Activated CD4-positive, alpha-beta T cell treated with anti-CD3 and anti-CD28 coated beads, Interleukin-2, amount 50 U/mL, for 24 hours (primary cell): ENCODE results near the gene PARD6B.
"Not testable (repeated sequence)": the region's sequence is repeated elsewhere in the genome, so short reads cannot be mapped to it uniquely, and the experiment has no call there.

Source experiments
- DNase-seq, 2 donors: peaks; one replicate each; pipeline ENCODE4 v3.0.0-alpha.2; 2020; ENCODE audit warnings: low read depth in 1 of 2, low spot score in 1 of 2

Gene PARD6B

DNA sequence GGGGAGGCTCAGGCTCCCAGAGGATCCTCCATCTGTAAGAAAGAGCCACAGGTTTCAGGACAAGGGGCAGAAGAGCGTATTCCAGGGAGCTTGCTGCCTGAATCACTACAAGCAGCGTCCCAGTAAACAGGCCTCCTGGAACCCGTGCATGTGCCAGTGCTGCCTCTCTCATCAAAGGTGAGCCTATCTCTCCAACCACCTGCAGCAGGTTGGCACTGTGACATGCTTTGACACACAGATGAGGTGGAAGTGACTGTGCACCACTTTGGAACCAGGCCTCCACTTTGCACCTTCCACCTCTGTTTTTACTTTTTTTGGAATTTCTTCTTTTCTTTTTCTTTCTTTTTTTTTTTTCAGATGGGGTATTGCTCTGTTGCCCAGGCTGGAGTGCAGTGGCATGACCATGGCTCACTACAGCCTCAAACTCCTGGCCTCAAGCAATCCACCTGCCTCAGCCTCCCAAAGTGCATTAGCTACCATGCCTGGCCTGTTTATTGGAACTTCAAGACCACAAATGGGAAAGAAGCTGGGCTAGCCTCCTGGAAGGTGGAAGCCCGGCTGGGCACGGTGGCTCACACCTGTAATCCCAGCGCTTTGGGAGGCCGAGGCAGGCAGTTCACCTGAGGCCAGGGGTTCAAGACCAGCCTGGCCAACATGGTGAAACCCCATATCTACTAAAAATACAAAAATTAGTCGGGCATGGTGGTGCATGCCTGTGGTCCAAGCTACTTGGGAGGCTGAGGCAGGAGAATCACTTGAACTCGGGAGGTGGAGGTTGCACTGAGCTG is 27.5 kb upstream of the PARD6B start:
- not testable (repeated sequence) for DNase-seq

DNA sequence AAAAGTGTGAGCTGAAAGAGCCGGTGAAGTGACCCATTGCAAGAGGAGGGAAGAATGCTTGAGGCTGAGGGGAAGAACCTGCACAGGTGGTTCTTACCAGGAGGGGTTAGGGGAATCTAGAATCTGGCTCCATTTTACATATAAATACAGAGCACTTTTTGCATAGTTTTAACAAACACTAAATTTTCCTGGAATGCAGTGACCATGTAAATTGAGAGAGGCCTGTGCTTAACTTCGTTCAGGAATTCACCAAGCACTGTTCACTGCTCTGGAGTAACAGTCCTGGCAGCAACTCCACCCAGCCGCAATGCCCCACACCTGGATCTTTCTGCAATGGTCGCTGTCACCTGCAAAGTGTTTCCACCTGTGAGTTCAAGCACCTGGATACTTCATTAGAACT is 26.9 kb upstream of the PARD6B start:
- DNase-seq = no peak

DNA sequence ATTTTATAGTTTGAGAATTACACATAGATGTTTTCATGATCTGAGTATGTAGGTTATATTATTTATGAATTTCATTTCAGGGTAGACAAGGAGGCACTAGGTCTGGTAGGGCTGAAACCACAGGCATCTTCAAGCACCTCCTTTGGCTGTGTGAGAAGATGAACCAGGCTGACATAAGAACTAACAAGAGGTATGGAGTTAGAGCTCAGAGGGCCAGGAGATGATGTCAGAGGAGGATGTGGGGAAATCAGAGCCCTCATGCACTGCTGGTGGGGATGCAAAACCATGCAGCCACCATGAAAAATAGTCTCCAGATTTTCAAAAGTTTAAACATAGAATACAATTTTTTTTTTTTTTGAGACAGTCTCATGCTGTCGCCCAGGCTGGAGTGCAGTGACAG is 26.4 kb upstream of the PARD6B start:
- DNase-seq = no peak

DNA sequence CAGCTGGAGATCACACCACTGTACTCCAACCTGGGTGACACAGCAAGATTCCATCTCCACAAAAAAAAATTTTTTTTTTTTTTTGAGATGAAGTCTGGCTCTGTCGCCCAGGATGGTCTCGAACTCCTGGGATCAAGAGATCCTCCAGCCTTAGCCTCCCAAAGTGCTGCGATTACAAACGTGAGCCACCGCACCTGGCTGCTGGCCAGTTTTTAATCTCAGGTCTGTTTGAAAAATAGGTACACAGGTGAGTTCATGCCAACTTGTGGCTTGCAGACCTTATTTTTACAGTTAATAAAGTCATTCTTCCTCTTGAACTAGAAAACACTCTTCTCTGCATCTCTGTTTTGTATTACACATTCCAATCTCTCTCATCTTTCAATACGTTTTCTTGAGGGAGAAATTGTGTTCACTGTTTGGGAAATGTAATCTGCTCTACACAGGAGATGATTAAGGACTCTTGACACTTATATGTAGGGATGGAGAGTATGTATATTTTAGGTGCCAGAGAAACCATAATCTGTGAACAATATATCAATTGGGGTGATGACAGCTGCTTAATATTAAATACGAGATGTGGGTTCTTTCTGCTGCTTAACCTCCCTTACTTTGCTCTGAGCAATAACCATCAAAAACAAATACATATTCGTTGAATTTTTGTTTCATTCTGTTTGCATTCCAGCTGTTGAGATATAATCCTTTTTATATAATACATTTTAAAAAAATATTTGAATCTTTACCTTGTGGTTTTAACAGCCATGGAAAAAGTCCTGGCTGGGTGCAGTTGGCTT is 22.3 kb upstream of the PARD6B start:
- no peak for DNase-seq

DNA sequence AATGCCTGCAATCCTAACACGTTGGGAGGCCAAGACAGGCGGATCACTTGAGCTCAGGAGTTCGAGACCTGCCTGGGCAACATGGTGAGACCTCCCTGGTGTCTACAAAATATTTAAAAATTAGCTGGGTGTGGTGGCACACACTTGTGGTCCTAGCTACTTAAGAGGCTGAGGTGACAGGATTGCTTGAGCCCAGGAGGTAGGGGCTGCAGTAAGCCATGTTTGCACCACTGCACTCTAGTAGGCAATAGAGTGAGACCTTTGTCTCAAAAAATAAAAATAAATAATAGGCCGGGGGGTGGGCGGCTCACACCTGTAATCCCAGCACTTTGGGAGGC is 21.8 kb upstream of the PARD6B start:
- DNase-seq = no peak

DNA sequence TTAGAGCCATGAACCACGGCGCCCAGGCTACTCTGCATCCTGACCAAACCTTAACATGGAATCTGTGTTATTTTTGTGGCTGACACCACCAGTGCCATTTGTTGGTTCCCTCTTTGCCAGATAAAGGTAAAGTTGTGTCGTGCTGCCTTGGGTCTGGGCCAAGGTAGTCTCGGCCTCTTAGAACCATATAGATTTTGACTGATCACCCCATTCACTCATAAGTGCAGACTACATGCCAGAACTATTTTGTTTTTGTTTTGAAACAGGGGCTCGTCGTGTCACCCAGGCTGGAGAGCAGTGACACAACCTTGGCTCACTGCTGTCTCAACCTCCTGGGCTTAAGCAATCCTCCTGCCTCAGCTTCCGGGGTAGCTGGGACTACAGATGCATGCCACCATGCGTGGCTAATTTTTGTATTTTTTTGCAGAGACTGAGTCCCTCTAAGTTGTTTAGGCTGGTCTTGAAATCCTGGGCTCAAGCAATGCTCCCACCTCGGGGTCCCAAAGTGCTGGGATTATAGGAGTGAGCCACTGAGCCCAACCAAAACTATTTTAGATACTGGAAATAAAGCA is 20.8 kb upstream of the PARD6B start:
- DNase-seq = no peak

DNA sequence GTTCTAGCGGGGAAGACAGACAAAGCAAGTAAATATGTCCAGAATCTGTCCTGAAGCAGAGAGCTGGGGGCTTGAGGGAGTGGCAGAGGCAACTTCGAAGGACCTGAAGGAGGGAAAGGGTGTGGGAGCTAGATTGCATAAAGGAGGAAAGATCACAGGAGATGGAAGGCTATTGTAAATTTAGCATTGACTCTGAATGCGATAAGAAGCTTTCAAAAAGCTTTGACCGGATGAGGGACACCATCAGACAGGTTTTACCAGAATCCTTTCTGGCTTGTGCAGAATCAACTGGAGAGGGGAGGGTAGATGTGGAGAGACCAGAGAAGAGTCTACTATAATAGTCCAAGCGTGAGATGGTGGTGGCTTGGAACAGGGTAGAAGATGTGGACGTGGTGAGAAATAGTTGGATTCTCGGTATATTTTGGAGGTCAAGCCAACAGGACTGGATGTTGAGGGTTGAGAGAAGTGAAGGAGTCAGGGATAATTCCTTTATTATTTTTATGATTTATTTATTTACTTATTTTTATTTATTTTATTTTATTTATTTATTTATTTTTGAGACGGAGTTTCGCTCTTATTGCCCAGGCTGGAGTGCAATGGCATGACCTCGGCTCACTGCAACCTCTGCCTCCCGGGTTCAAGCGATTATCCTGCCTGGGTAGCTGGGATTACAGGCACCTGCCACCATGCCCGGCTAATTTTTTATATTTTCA is 20.1 kb upstream of the PARD6B start:
- no peak for DNase-seq

DNA sequence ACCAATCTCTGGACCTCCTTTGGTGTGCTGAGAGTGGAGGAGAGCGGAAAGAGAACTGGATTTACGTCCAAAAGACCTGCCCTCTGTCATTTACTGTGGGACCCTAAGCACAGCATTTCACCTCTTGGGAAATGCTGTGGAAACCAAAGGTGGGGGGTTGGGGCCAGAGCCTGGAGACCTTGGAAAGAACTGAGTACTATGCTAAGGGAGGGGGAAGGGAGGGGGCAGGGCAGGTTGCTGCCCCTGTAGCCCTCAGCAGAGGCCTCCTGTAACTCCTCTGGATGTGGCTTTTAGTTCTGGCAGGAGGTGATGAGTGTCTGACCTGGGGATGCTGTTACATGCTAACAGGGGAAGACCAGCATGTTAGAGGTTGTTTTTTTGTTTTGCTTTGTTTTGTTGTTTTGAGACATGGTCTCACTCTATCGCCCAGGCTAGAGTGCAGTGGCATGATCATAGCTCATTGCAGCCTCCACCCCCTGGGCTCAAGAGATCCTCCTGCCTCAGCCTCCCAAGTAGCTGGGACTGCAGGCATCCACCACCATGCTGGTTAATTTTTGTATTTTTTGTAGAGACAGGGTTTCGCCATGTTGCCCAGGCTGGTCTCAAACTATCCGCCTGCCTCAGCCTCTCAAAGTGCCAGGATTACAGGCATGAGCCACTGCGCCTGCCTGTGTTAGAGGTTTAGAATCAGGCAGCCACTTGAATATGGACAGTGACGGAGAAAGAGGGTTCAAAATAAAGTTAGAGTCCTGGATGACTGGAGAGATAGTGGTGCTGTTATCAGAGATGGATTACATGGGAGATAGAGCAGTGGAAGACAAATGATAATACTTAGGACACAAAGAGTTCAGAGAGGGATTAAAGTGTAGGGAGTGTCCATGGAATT is 18.4 kb upstream of the PARD6B start:
- DNase-seq = no peak

DNA sequence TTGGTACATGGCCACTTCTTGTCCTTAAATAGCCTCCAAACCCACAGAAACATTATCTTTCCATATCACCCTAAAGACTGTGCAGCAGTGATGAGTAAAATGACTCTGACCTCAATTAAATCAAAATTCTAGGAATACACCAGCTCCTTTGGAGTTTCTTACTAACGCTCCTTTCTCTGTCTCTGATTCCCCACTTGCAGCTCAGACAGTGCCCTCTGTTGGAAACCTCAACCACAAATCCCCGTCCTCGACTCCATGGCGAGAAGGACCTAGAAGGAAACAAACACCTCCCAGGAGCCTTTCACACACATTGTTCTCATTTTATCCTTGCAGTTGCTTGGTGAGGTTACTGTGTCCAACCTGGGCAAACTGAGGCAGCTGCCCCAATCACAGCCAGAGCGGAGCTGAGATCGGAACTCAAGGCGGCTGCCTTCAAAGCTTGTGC is 17.7 kb upstream of the PARD6B start:
- DNase-seq = no peak

DNA sequence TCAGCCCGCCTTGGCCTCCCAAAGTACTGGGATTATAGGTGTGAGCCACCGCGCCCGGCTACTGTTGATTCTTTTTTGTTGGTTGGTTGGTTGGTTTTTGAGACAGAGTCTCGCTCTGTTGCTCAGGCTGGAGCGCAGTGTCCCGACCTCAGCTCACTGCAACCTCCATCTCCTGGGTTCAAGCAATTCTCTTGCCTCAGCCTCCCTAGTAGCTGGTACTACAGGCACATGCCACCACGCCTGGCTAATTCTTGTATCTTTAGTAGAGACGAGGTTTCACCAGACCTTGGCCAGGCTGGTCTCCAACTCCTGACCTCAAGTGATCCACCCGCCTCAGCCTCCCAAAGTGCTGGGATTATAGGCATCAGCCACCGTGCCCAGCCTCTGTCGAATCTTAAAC is 17.0 kb upstream of the PARD6B start:
- not testable (repeated sequence) for DNase-seq

DNA sequence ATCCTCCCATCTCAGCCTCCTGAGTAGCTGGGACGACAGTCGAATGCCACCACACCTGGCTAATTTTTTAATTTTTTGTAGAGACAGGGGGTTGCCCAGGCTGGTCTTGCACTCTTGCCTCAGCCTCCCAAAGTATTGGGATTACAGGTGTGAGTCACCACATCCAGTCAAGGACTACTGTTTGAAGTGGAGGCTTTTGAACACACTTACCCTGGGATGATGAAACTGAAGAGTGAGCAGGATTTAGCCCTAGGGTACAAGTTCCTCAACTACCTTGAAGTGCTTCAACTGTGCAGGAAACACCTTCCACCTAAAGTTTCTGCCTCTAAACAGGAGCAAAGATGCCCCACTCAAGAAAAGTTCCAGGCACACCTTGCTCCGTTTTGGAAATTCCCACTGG is 15.7 kb upstream of the PARD6B start:
- DNase-seq = no peak

DNA sequence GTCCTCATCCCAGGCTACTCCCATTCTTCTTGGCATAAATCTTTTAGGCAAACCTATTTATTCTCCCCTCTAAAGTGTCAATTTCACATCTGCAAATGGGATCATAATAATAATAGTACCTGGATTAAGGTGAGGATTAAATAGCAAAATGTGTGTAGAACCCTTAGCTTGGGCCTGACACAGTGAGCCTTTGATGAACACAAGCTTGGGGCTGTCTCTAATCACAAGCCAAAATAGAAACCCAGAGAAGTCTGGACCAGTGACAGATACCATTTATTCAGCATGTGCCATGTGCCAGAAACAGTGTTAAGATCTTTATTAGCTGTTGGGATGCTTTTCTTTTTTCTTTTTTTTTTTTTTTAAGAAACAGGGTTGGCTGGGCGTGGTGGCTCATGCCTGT is 14.9 kb upstream of the PARD6B start:
- DNase-seq = no peak

DNA sequence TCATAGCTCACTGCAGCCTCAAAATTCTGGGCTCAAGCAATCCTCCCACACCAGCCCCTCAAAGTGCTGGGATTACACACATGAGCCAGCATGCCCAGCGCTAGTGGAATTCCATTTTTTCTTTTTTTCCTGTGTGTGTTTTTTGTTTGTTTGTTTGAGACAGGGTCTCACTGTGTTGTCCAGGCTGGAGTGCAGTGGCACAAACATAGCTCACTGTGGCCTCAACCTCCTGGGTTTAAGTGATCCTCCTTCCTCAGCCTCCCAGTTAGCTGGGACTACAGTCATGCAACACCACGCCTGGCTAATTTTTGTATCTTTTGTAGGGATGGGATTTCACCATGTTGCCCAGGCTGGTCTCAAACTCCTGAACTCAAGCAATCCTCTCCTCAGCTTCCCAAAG is 14.1 kb upstream of the PARD6B start:
- no peak for DNase-seq

DNA sequence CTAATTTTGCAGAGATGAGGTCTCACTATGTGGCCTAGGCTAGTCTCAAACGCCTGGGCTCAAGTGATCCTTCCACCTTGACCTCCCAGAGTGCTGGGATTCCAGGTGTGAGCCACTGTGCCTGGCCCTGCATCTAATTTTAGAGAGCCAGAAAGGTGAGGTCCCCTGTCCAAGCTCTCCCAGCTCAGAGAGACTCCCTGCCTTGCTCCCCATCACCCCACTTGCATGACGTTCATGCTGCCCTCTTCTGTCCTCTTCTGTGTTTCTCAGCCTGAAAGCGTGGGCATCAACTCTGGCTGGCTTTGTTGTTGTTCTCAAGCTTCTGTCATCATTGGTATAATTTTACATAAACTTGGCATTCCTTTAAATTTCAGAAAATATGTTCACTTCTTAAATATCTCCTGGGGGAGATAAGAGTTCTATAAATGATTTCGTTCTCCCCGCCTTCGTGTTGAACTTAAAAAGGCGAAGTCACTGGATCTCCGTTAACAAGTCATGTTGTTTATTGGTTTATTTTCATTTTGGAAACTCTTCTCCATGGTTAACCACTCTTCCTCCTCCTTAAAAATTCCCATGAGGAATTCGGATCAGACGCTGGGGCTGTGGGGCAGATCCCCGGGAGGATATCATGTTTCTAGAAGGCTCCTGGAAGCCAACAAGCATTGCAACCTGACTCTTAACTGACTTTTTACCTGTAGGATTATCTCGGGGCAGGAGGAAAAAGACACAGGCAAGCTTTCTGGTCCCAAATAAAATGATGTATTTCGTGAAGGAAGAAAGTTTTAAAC is 13.2 kb upstream of the PARD6B start:
- DNase-seq = no peak

DNA sequence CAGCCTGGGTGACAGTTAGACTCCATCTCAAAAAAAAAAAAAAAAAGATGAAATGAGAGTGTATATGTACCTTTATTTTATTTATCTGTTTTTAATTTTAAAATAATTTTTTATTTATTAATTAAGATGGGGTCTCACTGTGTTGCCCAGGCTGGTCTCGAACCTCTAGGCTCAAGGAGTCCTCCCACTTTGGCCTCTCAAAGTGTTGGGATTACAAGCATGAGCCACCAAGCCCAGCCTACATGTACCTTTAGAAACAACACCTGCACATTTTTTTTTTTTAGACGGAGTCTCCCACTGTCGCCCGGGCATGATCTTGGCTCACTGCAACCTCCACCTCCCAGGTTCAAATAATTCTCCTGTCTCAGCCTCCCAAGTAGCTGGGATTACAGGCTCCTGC is 12.1 kb upstream of the PARD6B start:
- no peak for DNase-seq

DNA sequence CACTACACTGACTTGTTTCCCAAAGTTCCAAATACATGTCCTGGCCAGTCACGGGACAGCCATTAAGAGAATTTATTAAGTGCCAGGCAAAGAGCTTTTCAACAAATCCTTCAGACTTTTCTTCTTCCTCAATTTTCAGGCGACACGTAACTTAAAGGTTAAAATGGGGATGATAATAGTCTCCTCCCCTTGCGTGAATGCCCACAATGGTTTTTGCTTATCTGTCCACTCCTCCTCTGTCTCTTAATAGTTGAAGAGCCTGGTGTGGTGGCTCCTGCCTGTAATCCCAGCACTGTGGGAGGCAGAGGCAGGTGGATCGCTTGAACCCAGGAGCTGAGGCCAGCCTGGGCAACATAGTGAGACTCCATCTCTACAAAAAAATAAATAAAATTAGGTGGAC is 11.4 kb upstream of the PARD6B start:
- no peak for DNase-seq

DNA sequence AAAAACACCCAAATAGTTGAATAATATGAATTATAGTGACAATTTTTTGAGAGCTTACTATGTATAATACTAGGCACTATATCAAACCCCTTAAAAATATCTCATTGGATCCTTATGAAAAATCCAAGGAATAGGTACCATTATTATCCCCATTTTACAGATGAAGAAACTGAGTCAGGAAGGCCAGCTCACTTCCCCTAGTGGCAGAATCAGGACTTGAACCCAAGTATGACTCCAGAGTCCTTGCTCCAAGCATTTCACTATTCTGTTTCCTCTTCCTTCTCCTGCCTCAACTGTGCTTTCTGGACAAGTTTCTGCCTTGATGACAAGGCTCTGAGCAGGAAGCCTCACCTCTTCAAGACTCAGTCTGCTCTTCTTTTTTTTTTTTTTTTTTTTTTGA is 10.8 kb upstream of the PARD6B start:
- no peak for DNase-seq

DNA sequence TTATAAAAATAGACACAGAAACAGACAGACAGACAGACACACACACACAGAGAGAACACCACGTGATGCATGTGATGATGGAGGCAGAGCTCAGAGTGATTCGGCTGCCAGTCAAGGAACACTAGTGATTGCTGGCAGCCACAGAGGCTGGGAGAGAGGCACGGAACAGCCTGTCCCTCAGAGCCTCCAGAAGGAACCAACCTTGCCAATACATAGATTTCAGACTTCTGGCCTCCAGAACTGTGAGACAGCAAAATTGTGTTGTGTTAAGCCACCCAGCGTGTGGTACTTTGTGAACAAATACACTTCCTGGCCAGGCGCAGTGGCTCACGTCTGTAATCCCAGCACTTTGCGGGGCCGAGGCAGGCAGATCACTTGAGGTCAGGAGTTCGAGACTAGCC is 9.5 kb upstream of the PARD6B start:
- DNase-seq = no peak

DNA sequence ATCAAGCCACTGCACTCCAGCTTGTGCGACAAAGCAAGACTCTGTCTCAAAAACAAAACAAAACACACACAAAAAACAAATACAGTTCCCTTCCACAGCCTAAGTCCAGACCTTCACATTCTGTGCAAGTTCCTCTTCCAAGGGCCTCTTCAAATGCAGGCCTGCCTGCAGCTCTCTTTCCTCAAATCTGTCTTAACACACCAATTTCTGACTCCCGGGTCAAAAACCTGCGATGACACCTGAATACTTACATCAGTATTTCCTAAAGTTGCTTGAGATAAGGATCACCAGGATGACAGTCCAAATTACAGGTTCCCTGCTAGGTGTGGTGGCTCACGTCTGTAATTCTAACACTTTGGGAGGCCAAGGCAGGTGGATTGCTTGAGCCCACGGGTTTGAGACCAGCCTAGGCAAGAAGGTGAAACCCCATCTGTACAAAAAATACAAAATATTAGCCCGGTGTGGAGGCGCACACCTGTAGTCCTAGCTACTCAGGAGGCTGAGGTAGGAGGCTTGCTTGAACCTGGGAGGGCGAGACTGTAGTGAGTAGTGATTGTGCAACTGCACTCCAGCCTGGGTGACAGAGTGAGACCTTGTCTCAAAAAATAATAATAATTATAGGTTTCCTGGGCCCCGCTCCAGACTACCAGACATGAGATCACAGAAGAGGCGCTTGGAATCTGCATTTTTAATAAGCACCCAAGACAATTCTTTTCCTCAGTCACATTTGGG is 8.8 kb upstream of the PARD6B start:
- DNase-seq = no peak
